Right lobe of liver (tissue), 6 donors: ENCODE results near the gene EFCAB12. TPM values are rescaled to one million over a fixed set of nuclear protein-coding genes. Genes with fewer than 3 reads are reported as not detected.

ENCODE experiments used
- ATAC-seq, 4 donors: fragments of 200-7000 bp; cut with Tn5 transposase; one replicate each; pipeline ENCODE4 v1.9.1; 2020; ENCODE audit warnings: mild to moderate bottlenecking in 4 of 4, moderate library complexity in 4 of 4
- DNase-seq, 3 donors: peaks; one replicate each; pipeline ENCODE4 v3.0.0-alpha.2; 2020
- H3K27ac ChIP-seq, 3 donors: fragments of 200-600 bp; one replicate each; pipeline ENCODE4 v1.8.0; 2022
- H3K27me3 ChIP-seq, 2 donors: fragments of 200-600 bp; one replicate each; pipeline ENCODE4 v1.8.0; 2022
- H3K36me3 ChIP-seq, 4 donors: fragments of 200-600 bp; sonication (generic) in 1 of 4; one replicate each; pipeline versions ENCODE4 v1.5.1 to v1.8.0; 2017 to 2022; ENCODE audit warnings: control low read depth in 1 of 4
- H3K4me1 ChIP-seq, 4 donors: fragments of 200-600 bp; sonication (generic) in 1 of 4; one replicate each; pipeline versions ENCODE4 v1.5.1 to v1.8.0; 2017 to 2022; ENCODE audit warnings: control low read depth in 1 of 4
- H3K4me3 ChIP-seq, 3 donors: fragments of 200-600 bp; one replicate each; pipeline ENCODE4 v1.8.0; 2022
- H3K9me3 ChIP-seq, 4 donors: fragments of 200-600 bp; sonication (generic) in 1 of 4; one replicate each; pipeline versions ENCODE4 v1.5.1 to v1.8.0; 2017 to 2022; ENCODE audit warnings: control low read depth in 1 of 4
- CTCF ChIP-seq, 4 donors: fragments of 200-600 bp in 3 of 4; fragments of 450-650 bp in 1 of 4; IDR thresholded peaks; one replicate each; pipeline versions ENCODE4 v1.5.1 to v1.8.0; 2016 to 2022; ENCODE audit warnings: antibody characterized with exemption in 4 of 4, mild to moderate bottlenecking in 2 of 4
- POLR2A ChIP-seq: fragments of 450-650 bp; IDR thresholded peaks from one replicate; pipeline ENCODE4 v1.6.1; 2017; ENCODE audit warnings: antibody characterized with exemption, mild to moderate bottlenecking
- WGBS: methylation state at CpG from one replicate; pipeline ENCODE4 v1.1.6; 2018; ENCODE audit warnings: low coverage, low lambda C conversion rate; ENCODE audit not compliant: insufficient coverage; ENCODE audit errors: missing lambda C conversion rate; 5-methylcytosine and 5-hydroxymethylcytosine counted together
- intact Hi-C, 2 donors: fragments of 100-400 bp; cut with DNase I; formaldehyde crosslinking; loops; one replicate each; pipeline versions ENCODE4 v1.11.2 to v1.14.1; 2022
- total RNA-seq, 6 experiments: library from RNA; depleted of rRNA in 2 of 6; stranded (reverse); fragments of >200 nt in 2 of 6; fragmentation: NEBNext Ultra II Directional in 3 of 6; extraction: Animal tissue kit (Norgen Biotek cat#: 25700) in 3 of 6; gene quantifications; one replicate each; pipeline versions ENCODE4 v1.1.0 to v1.2.4, GENCODE V29; 2016 to 2023
- donor health status: DM: no; HTN: yes; CAD: no.
- donor health status: DM: no; HTN: no; CAD: no.
- donor health status: DM: no; HTN: no; CAD: no.
- donor health status: DM: no; HTN: yes; CAD: no.
- donor health status: DM: no; HTN: yes; CAD: no.

The EFCAB12 gene
- total RNA-seq, 6 experiments from 2014 or later = 0.26 to 4.7 (median 2.0) TPM

- TF ChIP-seq CTCF (IDR thresholded peaks at IDR 0.05) = no peak
- TF ChIP-seq POLR2A = no peak
- Histone ChIP-seq H3K4me1 (peaks cover 0 to 42% (median 14%) of the 10 kb centered on the region in 4 donors), H3K27me3 (no peaks in the 10 kb centered on the region), H3K27ac (peak overlapping the region in 1 of 3 donors; percentile 12), H3K36me3 (no peaks in the 10 kb centered on the region), H3K4me3 (no peak overlapping the region), H3K9me3 (no peaks in the 10 kb centered on the region)
- DNase-seq (no peak), ATAC-seq (no peak)
- intact Hi-C loops = no loop called here
Measured at GRCh38 chr3:129442947-129443346, 14.5 kb upstream of the EFCAB12 start.

GRCh38 chr3:129442486-129442885, 14.1 kb upstream of the EFCAB12 start:
- intact Hi-C loops = no loop called here
- H3K36me3 ChIP-seq = peaks cover 0 to 4% (median under 1%) of the 10 kb centered on the region in 4 donors
- no peak for ATAC-seq
- H3K27me3 ChIP-seq = no peaks in the 10 kb centered on the region
- WGBS = 73% methylated on average over 2 of the region's 2 CpGs
- H3K9me3 ChIP-seq = no peaks in the 10 kb centered on the region
- no peak for TF ChIP-seq POLR2A
- no peak for TF ChIP-seq CTCF (IDR thresholded peaks at IDR 0.05)
- no peak overlapping the region for H3K4me3 ChIP-seq
- peak overlapping the region; percentile 48 to 87 (median 64) for H3K27ac ChIP-seq
- H3K4me1 ChIP-seq = peaks cover 0 to 46% (median 14%) of the 10 kb centered on the region in 4 donors
- DNase-seq = no peak

- Histone ChIP-seq H3K36me3 (peaks cover 0 to 10% (median 5%) of the 10 kb centered on the region in 4 donors), H3K4me1 (peaks cover 0 to 48% (median 14%) of the 10 kb centered on the region in 4 donors), H3K27me3 (no peaks in the 10 kb centered on the region), H3K27ac (peak overlapping the region; percentile 48 to 87 (median 64)), H3K9me3 (no peaks in the 10 kb centered on the region), H3K4me3 (no peak overlapping the region)
- TF ChIP-seq CTCF (IDR thresholded peaks at IDR 0.05) (peak in 1 of 4 donors; percentile 6), POLR2A (no peak)
- DNase-seq (no peak), ATAC-seq (peak in 2 of 4 donors; percentile 5 to 9)
- 14% methylated on average over 4 of the region's 4 CpGs for WGBS
- intact Hi-C loops = no loop called here
Measured at GRCh38 chr3:129441782-129442181, 13.3 kb upstream of the EFCAB12 start.

GRCh38 chr3:129441215-129441614, 12.8 kb upstream of the EFCAB12 start:
- 30% methylated on average over 9 of the region's 9 CpGs for WGBS
- Histone ChIP-seq H3K4me3 (peak overlapping the region in 2 of 3 donors; percentile 67 to 80), H3K9me3 (no peaks in the 10 kb centered on the region), H3K27me3 (no peaks in the 10 kb centered on the region), H3K4me1 (peaks cover 0 to 54% (median 14%) of the 10 kb centered on the region in 4 donors), H3K36me3 (peaks cover 0 to 16% (median 6%) of the 10 kb centered on the region in 4 donors), H3K27ac (peak overlapping the region; percentile 81 to 87 (median 85))
- intact Hi-C loops = no loop called here
- DNase-seq (no peak), ATAC-seq (no peak)
- no peak for TF ChIP-seq POLR2A
- no peak for TF ChIP-seq CTCF (IDR thresholded peaks at IDR 0.05)
